Astrocyte (in vitro differentiated cells and primary cell): ENCODE data around the gene U2AF1L4. TPM values are rescaled to one million over a fixed set of nuclear protein-coding genes. Genes with fewer than 3 reads are reported as not detected.

Experiments used
- DNase-seq: peaks from one replicate; pipeline ENCODE4 v3.0.0-alpha.2; 2010; ENCODE audit warnings: low read depth
- FAIRE-seq: peaks from 2 replicates; lab custom pipeline; 2011; peaks lifted over from hg19 to GRCh38; lab: Jason Lieb, UNC
- H2AFZ ChIP-seq: 2 replicates; pipeline ENCODE4 v1.6.0; 2012; ENCODE audit warnings: low read depth, low read length, inconsistent platforms
- H3K27ac ChIP-seq: 2 replicates; pipeline ENCODE4 v1.5.1; 2011; ENCODE audit warnings: low read depth, low read length, inconsistent platforms
- H3K27me3 ChIP-seq: 2 replicates; pipeline ENCODE4 v1.6.0; 2011; ENCODE audit warnings: low read length, inconsistent platforms; ENCODE audit not compliant: insufficient read depth
- H3K36me3 ChIP-seq: 2 replicates; pipeline ENCODE4 v1.5.1; 2011; ENCODE audit warnings: low read length, inconsistent platforms; ENCODE audit not compliant: insufficient read depth
- H3K4me1 ChIP-seq: 2 replicates; pipeline ENCODE4 v1.5.1; 2011; ENCODE audit warnings: low read length, inconsistent platforms; ENCODE audit not compliant: insufficient read depth
- H3K4me2 ChIP-seq: 2 replicates; pipeline ENCODE4 v1.6.0; 2012; ENCODE audit warnings: low read length, inconsistent platforms
- H3K4me3 ChIP-seq: 2 replicates; pipeline ENCODE4 v1.5.1; 2011; ENCODE audit warnings: low read depth, mild to moderate bottlenecking, low read length, inconsistent platforms; ENCODE audit not compliant: insufficient read depth
- H3K79me2 ChIP-seq: 2 replicates; pipeline ENCODE4 v1.6.0; 2012; ENCODE audit warnings: mild to moderate bottlenecking, low read length, inconsistent platforms; ENCODE audit not compliant: insufficient read depth
- H3K9ac ChIP-seq: 2 replicates; pipeline ENCODE4 v1.6.0; 2012; ENCODE audit warnings: mild to moderate bottlenecking, low read length, inconsistent platforms
- H3K9me3 ChIP-seq: 2 replicates; pipeline ENCODE4 v1.5.1; 2012; ENCODE audit warnings: low read depth, mild to moderate bottlenecking, low read length, inconsistent platforms; ENCODE audit not compliant: insufficient read depth
- H4K20me1 ChIP-seq: 2 replicates; pipeline ENCODE4 v1.6.0; 2012; ENCODE audit warnings: low read length, inconsistent platforms; ENCODE audit not compliant: insufficient read depth
- H3K27ac Mint-ChIP-seq: one replicate; pipeline ENCODE4 v1.8.0; 2021; ENCODE audit warnings: mild to moderate bottlenecking, mixed read lengths; ENCODE audit not compliant: unreplicated experiment
- H3K27me3 Mint-ChIP-seq: one replicate; pipeline ENCODE4 v1.8.0; 2021; ENCODE audit warnings: low read depth, mixed read lengths; ENCODE audit not compliant: unreplicated experiment
- H3K36me3 Mint-ChIP-seq: one replicate; pipeline ENCODE4 v1.8.0; 2021; ENCODE audit warnings: low read depth, mixed read lengths; ENCODE audit not compliant: unreplicated experiment
- H3K4me1 Mint-ChIP-seq: one replicate; pipeline ENCODE4 v1.8.0; 2021; ENCODE audit warnings: low read depth, mixed read lengths; ENCODE audit not compliant: unreplicated experiment
- H3K4me3 Mint-ChIP-seq: one replicate; pipeline ENCODE4 v1.8.0; 2021; ENCODE audit warnings: mild to moderate bottlenecking, moderate library complexity, mixed read lengths; ENCODE audit not compliant: unreplicated experiment
- H3K9me3 Mint-ChIP-seq: one replicate; pipeline ENCODE4 v1.8.0; 2021; ENCODE audit warnings: mild to moderate bottlenecking, mixed read lengths; ENCODE audit not compliant: unreplicated experiment
- EZH2 ChIP-seq: IDR thresholded peaks from 2 replicates; pipeline ENCODE4 v1.6.1; 2012; ENCODE audit warnings: mild to moderate bottlenecking, low read length, inconsistent platforms; ENCODE audit not compliant: insufficient read depth
- total RNA-seq: library from RNA; stranded (reverse); gene quantifications from 2 replicates; pipeline ENCODE4 v1.2.1, GENCODE V29; 2021
- TF ChIP-seq, protein P1 (sequence below): IDR thresholded peaks from 2 replicates; pipeline ENCODE4 v1.5.1; 2011; ENCODE audit warnings: low read depth, mild to moderate bottlenecking, inconsistent platforms, low read length, moderate library complexity; ENCODE audit not compliant: insufficient read depth

U2AF1L4 gene
- total RNA-seq, 1 donor from 2014 or later = 15.7 TPM

DNA sequence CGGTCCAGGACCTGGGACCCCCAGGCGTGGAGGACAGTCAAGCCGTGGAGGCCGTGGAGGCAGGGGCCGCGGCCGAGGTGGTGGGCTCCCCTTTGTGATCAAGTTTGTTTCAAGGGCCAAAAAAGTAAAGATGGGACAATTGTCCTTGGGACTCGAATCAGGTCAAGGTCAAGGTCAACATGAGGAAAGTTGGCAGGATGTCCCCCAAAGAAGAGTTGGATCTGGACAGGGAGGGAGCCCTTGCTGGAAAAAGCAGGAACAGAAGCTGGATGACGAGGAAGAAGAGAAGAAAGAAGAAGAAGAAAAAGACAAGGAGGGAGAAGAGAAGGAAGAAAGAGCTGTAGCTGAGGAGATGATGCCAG is 25.1 kb downstream of the U2AF1L4 start:
- Histone ChIP-seq H3K79me2 (peaks cover 41% of the 10 kb centered on the region), H3K9ac (no peak overlapping the region), H3K4me3 (no peak overlapping the region), H3K27ac (no peak overlapping the region), H2AFZ (no peak overlapping the region), H3K4me2 (no peak overlapping the region), H3K27me3 (no peaks in the 10 kb centered on the region), H4K20me1 (peaks cover 57% of the 10 kb centered on the region), H3K9me3 (no peaks in the 10 kb centered on the region), H3K36me3 (peaks cover 9% of the 10 kb centered on the region), H3K4me1 (peaks cover 18% of the 10 kb centered on the region)
- Mint-ChIP-seq H3K36me3 (peaks cover 6% of the 10 kb centered on the region), H3K4me1 (peaks cover 6% of the 10 kb centered on the region), H3K4me3 (peak overlapping the region; percentile 78), H3K27me3 (no peaks in the 10 kb centered on the region), H3K9me3 (no peaks in the 10 kb centered on the region), H3K27ac (no peak overlapping the region)
- TF ChIP-seq, protein P1, sequence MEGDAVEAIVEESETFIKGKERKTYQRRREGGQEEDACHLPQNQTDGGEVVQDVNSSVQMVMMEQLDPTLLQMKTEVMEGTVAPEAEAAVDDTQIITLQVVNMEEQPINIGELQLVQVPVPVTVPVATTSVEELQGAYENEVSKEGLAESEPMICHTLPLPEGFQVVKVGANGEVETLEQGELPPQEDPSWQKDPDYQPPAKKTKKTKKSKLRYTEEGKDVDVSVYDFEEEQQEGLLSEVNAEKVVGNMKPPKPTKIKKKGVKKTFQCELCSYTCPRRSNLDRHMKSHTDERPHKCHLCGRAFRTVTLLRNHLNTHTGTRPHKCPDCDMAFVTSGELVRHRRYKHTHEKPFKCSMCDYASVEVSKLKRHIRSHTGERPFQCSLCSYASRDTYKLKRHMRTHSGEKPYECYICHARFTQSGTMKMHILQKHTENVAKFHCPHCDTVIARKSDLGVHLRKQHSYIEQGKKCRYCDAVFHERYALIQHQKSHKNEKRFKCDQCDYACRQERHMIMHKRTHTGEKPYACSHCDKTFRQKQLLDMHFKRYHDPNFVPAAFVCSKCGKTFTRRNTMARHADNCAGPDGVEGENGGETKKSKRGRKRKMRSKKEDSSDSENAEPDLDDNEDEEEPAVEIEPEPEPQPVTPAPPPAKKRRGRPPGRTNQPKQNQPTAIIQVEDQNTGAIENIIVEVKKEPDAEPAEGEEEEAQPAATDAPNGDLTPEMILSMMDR = no peak
- no peak for TF ChIP-seq EZH2
- FAIRE-seq (no peak), DNase-seq (no peak)

DNA sequence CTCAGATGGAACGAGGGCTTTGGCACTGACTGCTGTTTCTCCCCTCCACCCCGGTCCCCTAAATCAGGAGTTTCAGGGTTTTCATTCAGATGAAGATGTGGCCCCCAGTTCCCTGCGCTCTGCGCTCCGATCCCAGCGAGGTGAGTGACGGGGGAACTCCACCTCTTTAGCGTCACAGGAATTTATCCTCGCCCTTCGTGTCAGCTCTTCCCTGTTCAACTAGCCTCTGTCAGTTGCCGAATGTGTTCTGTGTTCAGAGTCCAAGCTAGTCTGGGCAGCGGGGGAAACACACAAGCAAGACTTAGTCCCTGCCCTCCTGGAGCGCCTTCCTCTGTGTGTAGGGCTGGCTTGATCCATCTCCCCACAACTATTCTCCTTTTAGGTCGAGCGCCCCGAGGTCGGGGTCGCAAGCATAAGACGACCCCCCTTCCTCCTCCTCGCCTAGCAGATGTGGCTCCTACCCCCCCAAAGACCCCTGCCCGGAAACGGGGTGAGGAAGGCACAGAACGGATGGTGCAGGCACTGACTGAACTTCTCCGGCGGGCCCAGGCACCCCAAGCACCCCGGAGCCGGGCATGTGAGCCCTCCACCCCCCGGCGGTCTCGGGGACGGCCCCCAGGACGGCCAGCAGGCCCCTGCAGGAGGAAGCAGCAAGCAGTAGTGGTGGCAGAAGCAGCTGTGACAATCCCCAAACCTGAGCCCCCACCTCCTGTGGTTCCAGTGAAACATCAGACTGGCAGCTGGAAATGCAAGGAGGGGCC is 25.6 kb downstream of the U2AF1L4 start:
- H3K4me1 Mint-ChIP-seq = peaks cover 6% of the 10 kb centered on the region
- H3K4me3 Mint-ChIP-seq = peak overlapping the region; percentile 93
- no peaks in the 10 kb centered on the region for H3K9me3 Mint-ChIP-seq
- Histone ChIP-seq H3K4me2 (peak overlapping the region; percentile 97), H3K36me3 (peaks cover 4% of the 10 kb centered on the region), H3K9me3 (no peaks in the 10 kb centered on the region), H3K4me1 (peaks cover 18% of the 10 kb centered on the region), H4K20me1 (peaks cover 56% of the 10 kb centered on the region), H2AFZ (no peak overlapping the region), H3K79me2 (peaks cover 41% of the 10 kb centered on the region), H3K27me3 (no peaks in the 10 kb centered on the region), H3K27ac (no peak overlapping the region), H3K9ac (peak overlapping the region; percentile 87), H3K4me3 (peak overlapping the region; percentile 69)
- no peak for FAIRE-seq
- H3K27me3 Mint-ChIP-seq = no peaks in the 10 kb centered on the region
- peaks cover 6% of the 10 kb centered on the region for H3K36me3 Mint-ChIP-seq
- H3K27ac Mint-ChIP-seq = peak overlapping the region; percentile 87
- TF ChIP-seq EZH2 = no peak
- TF ChIP-seq, protein P1 = no peak
- DNase-seq = no peak
